HepG2 (cell line): Measurements from ENCODE around the gene SLC25A19. TPM values are rescaled to one million over a fixed set of nuclear protein-coding genes. Genes with fewer than 3 reads are reported as not detected.
A peak's percentile ranks its signal among the peaks of the same experiment; 100 is the strongest.

Source experiments
- BRD4 ChIP-seq: sonication (generic); formaldehyde crosslinking; IDR thresholded peaks from 2 replicates; pipeline ENCODE4 v1.4.0; 2020; ENCODE audit warnings: missing genetic modification reagents
- EED ChIP-seq: sonication (generic); formaldehyde crosslinking; IDR thresholded peaks from 2 replicates; pipeline ENCODE4 v1.5.0; 2020; ENCODE audit warnings: mild to moderate bottlenecking, missing genetic modification reagents
- GATAD2A ChIP-seq: IDR thresholded peaks from 2 replicates; pipeline ENCODE4 v1.6.1; 2016
- MED13 ChIP-seq: sonication (generic); formaldehyde crosslinking; IDR thresholded peaks from 2 replicates; pipeline ENCODE4 v1.5.0; 2020; ENCODE audit warnings: missing genetic modification reagents
- MEIS1 ChIP-seq: sonication (generic); formaldehyde crosslinking; IDR thresholded peaks from 2 replicates; pipeline ENCODE4 v1.9.0; 2021; ENCODE audit warnings: mild to moderate bottlenecking, missing genetic modification reagents, moderate library complexity, borderline replicate concordance
- NCOA5 ChIP-seq: sonication (generic); formaldehyde crosslinking; IDR thresholded peaks from 2 replicates; pipeline ENCODE4 v1.4.0; 2020; ENCODE audit warnings: missing genetic modification reagents
- NFIC ChIP-seq: IDR thresholded peaks from 2 replicates; pipeline ENCODE4 v1.6.1; 2012; ENCODE audit warnings: mild to moderate bottlenecking, low read length, inconsistent platforms
- SALL1 ChIP-seq: sonication (generic); formaldehyde crosslinking; IDR thresholded peaks from 2 replicates; pipeline ENCODE4 v1.8.0; 2022; ENCODE audit warnings: mild to moderate bottlenecking, missing genetic modification reagents
- ZFP1 ChIP-seq: IDR thresholded peaks from 2 replicates; pipeline ENCODE4 v1.6.1; 2016
- ZNF124 ChIP-seq: sonication (generic); formaldehyde crosslinking; IDR thresholded peaks from 2 replicates; pipeline ENCODE4 v1.4.0; 2020; ENCODE audit warnings: missing genetic modification reagents
- ZNF253 ChIP-seq: sonication (generic); formaldehyde crosslinking; IDR thresholded peaks from 2 replicates; pipeline ENCODE4 v1.8.0; 2022; ENCODE audit warnings: mild to moderate bottlenecking, missing genetic modification reagents, borderline replicate concordance
- ZNF367 ChIP-seq: sonication (generic); formaldehyde crosslinking; IDR thresholded peaks from 2 replicates; pipeline ENCODE4 v1.4.0; 2020; ENCODE audit warnings: missing genetic modification reagents, borderline replicate concordance
- ZNF629 ChIP-seq: sonication (generic); formaldehyde crosslinking; conservative IDR thresholded peaks from 2 replicates; pipeline ENCODE4 v1.5.0; 2020; ENCODE audit warnings: missing genetic modification reagents
- polyA plus RNA-seq, 8 experiments: library from polyadenylated mRNA; depleted of rRNA in 3 of 8; stranded (reverse) in 7 of 8; unstranded in 1 of 8; fragments of >200 nt; fragmentation: Illumina TruSeq in 4 of 8; extraction: Trizol in 4 of 8; gene quantifications; 2 replicates each; pipeline versions ENCODE4 v1.2.1 to v1.2.3, GENCODE V29; 2011 to 2016; ENCODE audit warnings: low read depth in 4 of 8, missing spikeins in 1 of 8, mixed read lengths in 1 of 8; ENCODE audit not compliant: insufficient read depth in 1 of 8
- total RNA-seq, 5 experiments: library from RNA; depleted of rRNA; stranded (reverse); fragments of >200 nt; fragmentation: Illumina TruSeq; extraction: Trizol; gene quantifications; 2 replicates each; pipeline ENCODE4 v1.2.3, GENCODE V29; 2016; ENCODE audit warnings: low read depth in 1 of 5
- TF ChIP-seq, protein P1 (sequence below): IDR thresholded peaks from 2 replicates; pipeline ENCODE4 v1.6.1; 2016; ENCODE audit warnings: missing compliant biosample characterization, missing genetic modification reagents, borderline replicate concordance
- TF ChIP-seq, protein P2 (sequence below): sonication (generic); formaldehyde crosslinking; IDR thresholded peaks from 2 replicates; pipeline ENCODE4 v1.5.0; 2020; ENCODE audit warnings: mild to moderate bottlenecking, missing genetic modification reagents
- TF ChIP-seq, protein P3 (sequence below): sonication (generic); formaldehyde crosslinking; IDR thresholded peaks from 2 replicates; pipeline ENCODE4 v1.9.0; 2021; ENCODE audit warnings: mild to moderate bottlenecking, missing genetic modification reagents
- TF ChIP-seq, protein P4 (sequence below): sonication (generic); formaldehyde crosslinking; IDR thresholded peaks from 2 replicates; pipeline ENCODE4 v1.4.0; 2020; ENCODE audit warnings: missing genetic modification reagents, mild to moderate bottlenecking, borderline replicate concordance

Gene SLC25A19
- total and polyA plus RNA-seq, 2 of the 13 experiments (the other 11 are each of a cell fraction or from before 2014, with no cell fraction given) = 24.4 to 41.4 TPM

DNA sequence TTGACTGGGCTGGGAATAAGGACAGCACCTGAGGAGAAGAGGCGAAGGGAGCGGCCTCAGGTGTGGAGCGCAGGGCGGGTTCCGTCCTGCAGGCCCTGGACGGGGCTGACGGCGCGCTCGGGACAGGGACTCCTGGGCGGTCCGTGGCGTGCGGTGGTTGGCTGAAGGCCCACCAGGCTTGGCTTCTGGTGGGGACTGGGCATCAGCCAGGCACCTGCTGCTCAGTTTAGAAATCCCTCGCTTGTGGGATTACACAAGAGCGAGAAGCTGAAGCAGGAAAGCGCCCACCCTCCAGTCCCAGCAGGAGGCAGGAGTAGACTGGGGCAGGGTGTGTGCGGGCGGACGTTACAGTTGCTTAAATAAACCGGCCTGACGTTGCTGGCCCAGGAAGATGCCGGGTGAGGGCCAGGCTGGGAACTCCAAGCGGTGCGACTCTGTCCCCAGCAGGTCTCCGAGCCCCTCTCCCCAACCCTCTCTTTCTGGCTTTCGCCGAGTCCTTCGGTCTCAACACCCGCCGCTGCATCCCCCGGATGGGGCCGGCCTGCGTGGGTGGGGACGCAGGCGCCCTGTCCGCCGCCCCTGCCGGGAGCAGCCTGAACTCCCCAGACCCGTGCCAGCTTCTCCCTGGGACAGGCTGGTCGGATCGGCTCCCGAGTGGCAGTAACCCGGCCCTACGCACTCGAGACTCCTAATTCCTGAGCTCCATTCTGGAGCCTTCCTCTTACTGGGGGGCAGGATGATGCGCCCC lies 18.8 kb downstream of the SLC25A19 start (continued):
- TF ChIP-seq, protein P1, sequence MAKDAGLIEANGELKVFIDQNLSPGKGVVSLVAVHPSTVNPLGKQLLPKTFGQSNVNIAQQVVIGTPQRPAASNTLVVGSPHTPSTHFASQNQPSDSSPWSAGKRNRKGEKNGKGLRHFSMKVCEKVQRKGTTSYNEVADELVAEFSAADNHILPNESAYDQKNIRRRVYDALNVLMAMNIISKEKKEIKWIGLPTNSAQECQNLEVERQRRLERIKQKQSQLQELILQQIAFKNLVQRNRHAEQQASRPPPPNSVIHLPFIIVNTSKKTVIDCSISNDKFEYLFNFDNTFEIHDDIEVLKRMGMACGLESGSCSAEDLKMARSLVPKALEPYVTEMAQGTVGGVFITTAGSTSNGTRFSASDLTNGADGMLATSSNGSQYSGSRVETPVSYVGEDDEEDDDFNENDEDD (CRISPR knock-in tag) = peak; percentile 25; the same call in 1 of the 2 replicates
- TF ChIP-seq ZNF124 (CRISPR knock-in tag) (0 out of 2 replicates have a peak, but pooled peaks have one; percentile 44), NCOA5 (no peak), SALL1 (peak; percentile 78), ZNF629 (no peak), GATAD2A (CRISPR knock-in tag) (peak; percentile 73), ZFP1 (CRISPR knock-in tag) (no peak), NFIC (no peak), ZNF367 (CRISPR knock-in tag) (peak; percentile 65; the same call in 1 of the 2 replicates), BRD4 (CRISPR knock-in tag) (peak; percentile 7; the same call in 1 of the 2 replicates), EED (CRISPR knock-in tag) (peak; percentile 77), MEIS1 (CRISPR knock-in tag) (peak; percentile 36; the same call in 1 of the 2 replicates), MED13 (CRISPR knock-in tag) (no peak), ZNF253 (CRISPR knock-in tag) (0 out of 2 replicates have a peak, but pooled peaks have one; percentile 36)
- TF ChIP-seq, protein P2, sequence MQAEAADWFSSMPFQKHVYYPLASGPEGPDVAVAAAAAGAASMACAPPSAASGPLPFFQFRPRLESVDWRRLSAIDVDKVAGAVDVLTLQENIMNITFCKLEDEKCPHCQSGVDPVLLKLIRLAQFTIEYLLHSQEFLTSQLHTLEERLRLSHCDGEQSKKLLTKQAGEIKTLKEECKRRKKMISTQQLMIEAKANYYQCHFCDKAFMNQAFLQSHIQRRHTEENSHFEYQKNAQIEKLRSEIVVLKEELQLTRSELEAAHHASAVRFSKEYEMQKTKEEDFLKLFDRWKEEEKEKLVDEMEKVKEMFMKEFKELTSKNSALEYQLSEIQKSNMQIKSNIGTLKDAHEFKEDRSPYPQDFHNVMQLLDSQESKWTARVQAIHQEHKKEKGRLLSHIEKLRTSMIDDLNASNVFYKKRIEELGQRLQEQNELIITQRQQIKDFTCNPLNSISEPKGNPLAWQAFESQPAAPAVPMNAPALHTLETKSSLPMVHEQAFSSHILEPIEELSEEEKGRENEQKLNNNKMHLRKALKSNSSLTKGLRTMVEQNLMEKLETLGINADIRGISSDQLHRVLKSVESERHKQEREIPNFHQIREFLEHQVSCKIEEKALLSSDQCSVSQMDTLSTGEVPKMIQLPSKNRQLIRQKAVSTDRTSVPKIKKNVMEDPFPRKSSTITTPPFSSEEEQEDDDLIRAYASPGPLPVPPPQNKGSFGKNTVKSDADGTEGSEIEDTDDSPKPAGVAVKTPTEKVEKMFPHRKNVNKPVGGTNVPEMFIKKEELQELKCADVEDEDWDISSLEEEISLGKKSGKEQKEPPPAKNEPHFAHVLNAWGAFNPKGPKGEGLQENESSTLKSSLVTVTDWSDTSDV (CRISPR knock-in tag) = peak; percentile 19; the same call in 1 of the 2 replicates
- TF ChIP-seq, protein P3, sequence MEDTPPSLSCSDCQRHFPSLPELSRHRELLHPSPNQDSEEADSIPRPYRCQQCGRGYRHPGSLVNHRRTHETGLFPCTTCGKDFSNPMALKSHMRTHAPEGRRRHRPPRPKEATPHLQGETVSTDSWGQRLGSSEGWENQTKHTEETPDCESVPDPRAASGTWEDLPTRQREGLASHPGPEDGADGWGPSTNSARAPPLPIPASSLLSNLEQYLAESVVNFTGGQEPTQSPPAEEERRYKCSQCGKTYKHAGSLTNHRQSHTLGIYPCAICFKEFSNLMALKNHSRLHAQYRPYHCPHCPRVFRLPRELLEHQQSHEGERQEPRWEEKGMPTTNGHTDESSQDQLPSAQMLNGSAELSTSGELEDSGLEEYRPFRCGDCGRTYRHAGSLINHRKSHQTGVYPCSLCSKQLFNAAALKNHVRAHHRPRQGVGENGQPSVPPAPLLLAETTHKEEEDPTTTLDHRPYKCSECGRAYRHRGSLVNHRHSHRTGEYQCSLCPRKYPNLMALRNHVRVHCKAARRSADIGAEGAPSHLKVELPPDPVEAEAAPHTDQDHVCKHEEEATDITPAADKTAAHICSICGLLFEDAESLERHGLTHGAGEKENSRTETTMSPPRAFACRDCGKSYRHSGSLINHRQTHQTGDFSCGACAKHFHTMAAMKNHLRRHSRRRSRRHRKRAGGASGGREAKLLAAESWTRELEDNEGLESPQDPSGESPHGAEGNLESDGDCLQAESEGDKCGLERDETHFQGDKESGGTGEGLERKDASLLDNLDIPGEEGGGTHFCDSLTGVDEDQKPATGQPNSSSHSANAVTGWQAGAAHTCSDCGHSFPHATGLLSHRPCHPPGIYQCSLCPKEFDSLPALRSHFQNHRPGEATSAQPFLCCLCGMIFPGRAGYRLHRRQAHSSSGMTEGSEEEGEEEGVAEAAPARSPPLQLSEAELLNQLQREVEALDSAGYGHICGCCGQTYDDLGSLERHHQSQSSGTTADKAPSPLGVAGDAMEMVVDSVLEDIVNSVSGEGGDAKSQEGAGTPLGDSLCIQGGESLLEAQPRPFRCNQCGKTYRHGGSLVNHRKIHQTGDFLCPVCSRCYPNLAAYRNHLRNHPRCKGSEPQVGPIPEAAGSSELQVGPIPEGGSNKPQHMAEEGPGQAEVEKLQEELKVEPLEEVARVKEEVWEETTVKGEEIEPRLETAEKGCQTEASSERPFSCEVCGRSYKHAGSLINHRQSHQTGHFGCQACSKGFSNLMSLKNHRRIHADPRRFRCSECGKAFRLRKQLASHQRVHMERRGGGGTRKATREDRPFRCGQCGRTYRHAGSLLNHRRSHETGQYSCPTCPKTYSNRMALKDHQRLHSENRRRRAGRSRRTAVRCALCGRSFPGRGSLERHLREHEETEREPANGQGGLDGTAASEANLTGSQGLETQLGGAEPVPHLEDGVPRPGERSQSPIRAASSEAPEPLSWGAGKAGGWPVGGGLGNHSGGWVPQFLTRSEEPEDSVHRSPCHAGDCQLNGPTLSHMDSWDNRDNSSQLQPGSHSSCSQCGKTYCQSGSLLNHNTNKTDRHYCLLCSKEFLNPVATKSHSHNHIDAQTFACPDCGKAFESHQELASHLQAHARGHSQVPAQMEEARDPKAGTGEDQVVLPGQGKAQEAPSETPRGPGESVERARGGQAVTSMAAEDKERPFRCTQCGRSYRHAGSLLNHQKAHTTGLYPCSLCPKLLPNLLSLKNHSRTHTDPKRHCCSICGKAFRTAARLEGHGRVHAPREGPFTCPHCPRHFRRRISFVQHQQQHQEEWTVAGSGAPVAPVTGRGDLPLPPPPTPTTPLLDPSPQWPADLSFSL (CRISPR knock-in tag) = 0 out of 2 replicates have a peak, but pooled peaks have one; percentile 31
- TF ChIP-seq, protein P4, sequence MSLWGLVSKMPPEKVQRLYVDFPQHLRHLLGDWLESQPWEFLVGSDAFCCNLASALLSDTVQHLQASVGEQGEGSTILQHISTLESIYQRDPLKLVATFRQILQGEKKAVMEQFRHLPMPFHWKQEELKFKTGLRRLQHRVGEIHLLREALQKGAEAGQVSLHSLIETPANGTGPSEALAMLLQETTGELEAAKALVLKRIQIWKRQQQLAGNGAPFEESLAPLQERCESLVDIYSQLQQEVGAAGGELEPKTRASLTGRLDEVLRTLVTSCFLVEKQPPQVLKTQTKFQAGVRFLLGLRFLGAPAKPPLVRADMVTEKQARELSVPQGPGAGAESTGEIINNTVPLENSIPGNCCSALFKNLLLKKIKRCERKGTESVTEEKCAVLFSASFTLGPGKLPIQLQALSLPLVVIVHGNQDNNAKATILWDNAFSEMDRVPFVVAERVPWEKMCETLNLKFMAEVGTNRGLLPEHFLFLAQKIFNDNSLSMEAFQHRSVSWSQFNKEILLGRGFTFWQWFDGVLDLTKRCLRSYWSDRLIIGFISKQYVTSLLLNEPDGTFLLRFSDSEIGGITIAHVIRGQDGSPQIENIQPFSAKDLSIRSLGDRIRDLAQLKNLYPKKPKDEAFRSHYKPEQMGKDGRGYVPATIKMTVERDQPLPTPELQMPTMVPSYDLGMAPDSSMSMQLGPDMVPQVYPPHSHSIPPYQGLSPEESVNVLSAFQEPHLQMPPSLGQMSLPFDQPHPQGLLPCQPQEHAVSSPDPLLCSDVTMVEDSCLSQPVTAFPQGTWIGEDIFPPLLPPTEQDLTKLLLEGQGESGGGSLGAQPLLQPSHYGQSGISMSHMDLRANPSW = no peak
